Stimulated activated CD4-positive, alpha-beta T cell treated with anti-CD3 and anti-CD28 coated beads, Interleukin-15, amount 100 ng/mL, for 1 hour (primary cell): ENCODE data around the gene ITGA2B.
"Not testable (repeated sequence)": the region's sequence is repeated elsewhere in the genome, so short reads cannot be mapped to it uniquely, and the experiment has no call there.

Experiments
- DNase-seq, 2 donors: peaks; one replicate each; pipeline ENCODE4 v3.0.0-alpha.2; 2020; ENCODE audit warnings: low read depth in 1 of 2, low spot score in 1 of 2

Gene ITGA2B

GRCh38 chr17:44369414-44370023 lies 19.9 kb downstream of the ITGA2B start:
- not testable (repeated sequence) for DNase-seq

- DNase-seq = not testable (repeated sequence)
Observed at GRCh38 chr17:44368391-44369243, 20.8 kb downstream of the ITGA2B start.

- DNase-seq = no peak
Observed at GRCh38 chr17:44367231-44367979, 22.0 kb downstream of the ITGA2B start.

GRCh38 chr17:44365051-44365450 lies 24.4 kb downstream of the ITGA2B start:
- not testable (repeated sequence) for DNase-seq

- peak; percentile 39 to 60 for DNase-seq
Observed at GRCh38 chr17:44363613-44364159, 25.8 kb downstream of the ITGA2B start, which contains the start of gene FAM171A2. TSS of gene FAM171A2 (minus strand) at chr17:44363853. CDS start at chr17:44363714, 139 bp downstream.

- peak in 1 of 2 donors; percentile 11 for DNase-seq
Observed at GRCh38 chr17:44362949-44363612, 26.4 kb downstream of the ITGA2B start.

GRCh38 chr17:44362459-44362948 lies 26.9 kb downstream of the ITGA2B start:
- no peak for DNase-seq

GRCh38 chr17:44361292-44362260 lies 27.9 kb downstream of the ITGA2B start:
- DNase-seq = no peak

GRCh38 chr17:44360826-44361225 lies 28.6 kb downstream of the ITGA2B start:
- DNase-seq = no peak

GRCh38 chr17:44360144-44360533 lies 29.3 kb downstream of the ITGA2B start:
- DNase-seq = no peak

- no peak for DNase-seq
Observed at GRCh38 chr17:44359458-44360143, 29.8 kb downstream of the ITGA2B start.

GRCh38 chr17:44359006-44359405 lies 30.4 kb downstream of the ITGA2B start:
- DNase-seq = no peak

GRCh38 chr17:44358066-44358465 lies 31.4 kb downstream of the ITGA2B start:
- DNase-seq = no peak

GRCh38 chr17:44356241-44356640 lies 33.2 kb downstream of the ITGA2B start:
- DNase-seq = no peak

- no peak for DNase-seq
Observed at GRCh38 chr17:44355642-44356099, 33.8 kb downstream of the ITGA2B start.

- DNase-seq = peak; percentile 22 to 56
Observed at GRCh38 chr17:44354582-44355561, 34.6 kb downstream of the ITGA2B start.

GRCh38 chr17:44353672-44354331 lies 35.6 kb downstream of the ITGA2B start:
- no peak for DNase-seq
